Fibroblast of mammary gland (primary cell): ENCODE measurements around the gene TLNRD1.
A peak's percentile ranks its signal among the peaks of the same experiment; 100 is the strongest.

Experiments
- DNase-seq: peaks from one replicate; pipeline ENCODE4 v3.0.0-alpha.2; 2010; ENCODE audit warnings: low read depth
- H3K4me3 ChIP-seq: 2 replicates; pipeline ENCODE4 v1.5.1; 2011; ENCODE audit warnings: low read depth, mild to moderate bottlenecking, low read length, moderate library complexity; ENCODE audit not compliant: control insufficient read depth
- TF ChIP-seq, protein P1 (sequence below): conservative IDR thresholded peaks from 2 replicates; pipeline ENCODE4 v1.5.1; 2011; ENCODE audit warnings: low read depth, low read length, inconsistent platforms; ENCODE audit not compliant: control insufficient read depth, insufficient read depth

The TLNRD1 gene

DNA sequence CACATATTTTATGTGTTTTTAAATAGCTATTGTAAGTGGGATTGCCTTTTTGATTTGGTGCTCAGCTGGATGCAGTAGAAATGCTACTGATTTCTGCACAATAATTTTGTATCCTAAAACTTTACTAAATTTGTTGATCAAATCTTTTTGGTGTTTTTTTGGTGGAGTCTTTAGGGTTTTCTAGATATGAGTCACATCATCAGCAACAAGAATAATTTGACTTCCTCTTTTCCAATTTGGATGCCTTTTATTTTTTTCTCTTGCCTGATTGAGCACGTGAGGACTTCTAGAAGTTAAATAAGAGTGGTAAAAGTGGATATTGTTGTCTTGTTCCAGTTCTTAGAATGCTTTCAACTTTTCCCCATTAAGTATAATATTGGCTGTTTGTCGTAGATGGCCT lies 51.3 kb downstream of the TLNRD1 start:
- no peak overlapping the region for H3K4me3 ChIP-seq
- TF ChIP-seq, protein P1, sequence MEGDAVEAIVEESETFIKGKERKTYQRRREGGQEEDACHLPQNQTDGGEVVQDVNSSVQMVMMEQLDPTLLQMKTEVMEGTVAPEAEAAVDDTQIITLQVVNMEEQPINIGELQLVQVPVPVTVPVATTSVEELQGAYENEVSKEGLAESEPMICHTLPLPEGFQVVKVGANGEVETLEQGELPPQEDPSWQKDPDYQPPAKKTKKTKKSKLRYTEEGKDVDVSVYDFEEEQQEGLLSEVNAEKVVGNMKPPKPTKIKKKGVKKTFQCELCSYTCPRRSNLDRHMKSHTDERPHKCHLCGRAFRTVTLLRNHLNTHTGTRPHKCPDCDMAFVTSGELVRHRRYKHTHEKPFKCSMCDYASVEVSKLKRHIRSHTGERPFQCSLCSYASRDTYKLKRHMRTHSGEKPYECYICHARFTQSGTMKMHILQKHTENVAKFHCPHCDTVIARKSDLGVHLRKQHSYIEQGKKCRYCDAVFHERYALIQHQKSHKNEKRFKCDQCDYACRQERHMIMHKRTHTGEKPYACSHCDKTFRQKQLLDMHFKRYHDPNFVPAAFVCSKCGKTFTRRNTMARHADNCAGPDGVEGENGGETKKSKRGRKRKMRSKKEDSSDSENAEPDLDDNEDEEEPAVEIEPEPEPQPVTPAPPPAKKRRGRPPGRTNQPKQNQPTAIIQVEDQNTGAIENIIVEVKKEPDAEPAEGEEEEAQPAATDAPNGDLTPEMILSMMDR = no peak
- no peak for DNase-seq

DNA sequence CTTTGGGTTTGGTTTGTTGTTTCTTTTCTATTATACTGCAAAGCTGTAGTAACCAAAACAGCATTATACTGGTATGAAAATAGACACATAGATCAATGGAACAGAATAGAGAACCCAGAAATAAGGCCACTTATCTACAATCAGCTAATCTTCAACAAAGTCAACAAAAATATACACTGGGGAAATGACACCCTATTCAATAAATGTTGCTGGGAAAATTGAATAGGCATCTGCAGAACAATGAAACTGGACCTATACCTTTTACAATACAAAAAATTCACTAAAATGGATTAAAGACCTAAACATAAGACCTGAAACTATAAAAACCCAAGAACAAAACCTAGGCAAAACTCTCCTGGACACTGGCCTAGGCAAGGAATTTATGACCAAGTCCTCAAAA lies 52.9 kb downstream of the TLNRD1 start:
- TF ChIP-seq, protein P1 = no peak
- no peak overlapping the region for H3K4me3 ChIP-seq
- DNase-seq = no peak

DNA sequence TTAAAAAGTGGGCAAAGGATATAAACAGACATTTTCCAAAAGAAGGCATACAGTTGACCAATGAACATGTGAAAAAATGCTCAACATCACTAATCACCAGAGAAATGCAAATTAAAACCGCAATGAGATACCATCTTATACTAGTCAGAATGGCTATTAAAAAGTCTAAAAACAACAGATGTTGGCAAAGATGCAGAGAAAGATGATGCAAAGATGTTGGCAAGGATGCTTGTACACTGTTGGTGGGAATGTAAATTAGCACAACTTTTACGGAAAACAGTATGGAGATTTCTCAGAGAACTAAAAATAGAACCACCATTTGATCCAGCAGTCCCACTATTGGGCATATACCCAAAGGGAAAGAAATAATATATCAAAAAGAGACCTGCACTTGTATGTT lies 53.5 kb downstream of the TLNRD1 start:
- TF ChIP-seq, protein P1 = no peak
- peak; percentile 88 for DNase-seq
- no peak overlapping the region for H3K4me3 ChIP-seq
